ENCODE data around the gene DMXL2. TPM values are rescaled to one million over a fixed set of nuclear protein-coding genes. Genes with fewer than 3 reads are reported as not detected.

Gene DMXL2
- polyA plus RNA-seq, 1 of the 3 experiments (the other 2 are of a cell fraction), result 6.4 TPM

DNA sequence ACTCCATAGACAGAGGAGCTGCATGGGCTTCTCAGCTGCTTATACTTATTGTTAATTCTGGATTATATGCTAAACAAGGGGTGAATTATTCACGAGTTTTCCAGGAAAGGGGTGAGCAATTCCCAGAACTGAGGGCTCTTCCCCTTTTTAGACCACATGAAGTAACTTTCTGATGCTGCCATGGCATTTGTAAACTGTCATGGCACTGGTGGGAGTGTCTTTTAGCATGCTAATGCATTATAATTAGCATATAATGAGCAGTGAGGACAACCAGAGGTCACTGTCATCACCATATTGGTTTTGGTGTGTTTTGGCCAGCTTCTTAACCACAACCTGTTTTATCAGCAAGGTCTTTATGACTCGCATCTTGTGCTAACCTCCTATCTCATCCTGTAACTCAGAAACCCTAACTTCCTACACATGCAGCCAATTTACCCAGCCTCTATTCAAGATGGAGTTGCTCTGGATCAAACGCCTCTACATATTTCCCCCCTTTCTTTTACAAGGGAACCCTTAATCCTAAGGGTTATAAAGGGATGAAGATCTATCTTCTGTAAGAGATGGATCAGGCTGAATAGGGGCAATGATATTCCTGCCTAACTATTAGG, 12.1 kb upstream of the DMXL2 start:
- Histone ChIP-seq H3K9me2 (no peaks in the 10 kb centered on the region), H3K79me2 (ENCODE audit: insufficient read depth) (no peaks in the 10 kb centered on the region), H3K4me3 (ENCODE audit: low read depth in 2 of 2, low read length in 1 of 2) (no peak overlapping the region), H3K4me1 (ENCODE audit: control insufficient read depth in 1 of 2, insufficient read depth in 2 of 2, low read depth in 1 of 2, low read length in 1 of 2) (no peaks in the 10 kb centered on the region), H4K20me1 (ENCODE audit: insufficient read depth) (no peaks in the 10 kb centered on the region), H3K4me2 (no peak overlapping the region), H3K27ac (ENCODE audit: low read depth in 2 of 2, low read length in 1 of 2) (no peak overlapping the region), H3K27me3 (ENCODE audit: insufficient read depth) (no peaks in the 10 kb centered on the region), H3K36me3 (replicated peaks in 1 of 2; ENCODE audit: control insufficient read depth in 1 of 2, insufficient read depth in 2 of 2, low read length in 1 of 2) (no peaks in the 10 kb centered on the region), H2AFZ (ENCODE audit: low read depth) (no peak overlapping the region), H3F3A (replicated peaks; ENCODE audit: insufficient read depth) (no peaks in the 10 kb centered on the region), H3K9ac (no peak overlapping the region), H3K9me3 (no peaks in the 10 kb centered on the region)
- ChIA-PET POLR2A (no interaction called here), CTCF (interaction anchor here (1.1 to 3.5 kb wide), 3 partner anchors 15 to 141 kb away, joined by 3 to 16 read pairs (median 5); no protein-coding TSS in a partner anchor)
- no peak for DNase-seq
- 40% methylated on average over 3 of the region's 3 CpGs for WGBS (ENCODE audit: low lambda C conversion rate)
- TF ChIP-seq TAF1 (IDR thresholded peaks at IDR 0.05; ENCODE audit: borderline replicate concordance, low read depth, low read length), result no peak

GRCh38 chr15:51629612-51630011, 7.0 kb upstream of the DMXL2 start:
- TF ChIP-seq NRF1 (IDR thresholded peaks at IDR 0.05; ENCODE audit: low read depth, low read length), result no peak
- no peak for TF ChIP-seq YY1 (IDR thresholded peaks at IDR 0.05; ENCODE audit: low read depth)
- no peaks in the 10 kb centered on the region for H4K20me1 ChIP-seq (ENCODE audit: insufficient read depth)
- H3K4me2 ChIP-seq, result no peak overlapping the region
- no peaks in the 10 kb centered on the region for H3K9me2 ChIP-seq
- no peak overlapping the region for H3K4me3 ChIP-seq (ENCODE audit: low read depth in 2 of 2, low read length in 1 of 2)
- H3K9ac ChIP-seq, result no peak overlapping the region
- no peaks in the 10 kb centered on the region for H3K79me2 ChIP-seq (ENCODE audit: insufficient read depth)
- no peaks in the 10 kb centered on the region for H3F3A ChIP-seq (replicated peaks; ENCODE audit: insufficient read depth)
- H3K36me3 ChIP-seq (replicated peaks in 1 of 2; ENCODE audit: control insufficient read depth in 1 of 2, insufficient read depth in 2 of 2, low read length in 1 of 2), result no peaks in the 10 kb centered on the region
- ChIA-PET CTCF (no interaction called here), POLR2A (no interaction called here)
- no peak overlapping the region for H2AFZ ChIP-seq (ENCODE audit: low read depth)
- 40% methylated on average over 1 of the region's 1 CpG for WGBS (ENCODE audit: low lambda C conversion rate)
- no peak overlapping the region for H3K27ac ChIP-seq (ENCODE audit: low read depth in 2 of 2, low read length in 1 of 2)
- no peaks in the 10 kb centered on the region; a peak in 1 of 4 replicates for H3K4me1 ChIP-seq (ENCODE audit: control insufficient read depth in 1 of 2, insufficient read depth in 2 of 2, low read depth in 1 of 2, low read length in 1 of 2)
- DNase-seq, result no peak
- H3K9me3 ChIP-seq, result no peaks in the 10 kb centered on the region
- no peaks in the 10 kb centered on the region for H3K27me3 ChIP-seq (ENCODE audit: insufficient read depth)

- CTCF ChIA-PET, result interaction anchor here (1.0 to 2.8 kb wide), 2 partner anchors 90 to 151 kb away, joined by 3 to 11 read pairs; no protein-coding TSS in a partner anchor
Measured at GRCh38 chr15:51625236-51625635, 2.7 kb upstream of the DMXL2 start.

GRCh38 chr15:51624022-51624421, 1.5 kb upstream of the DMXL2 start:
- Histone ChIP-seq H3K9me2 (no peaks in the 10 kb centered on the region), H3K36me3 (replicated peaks in 1 of 2; ENCODE audit: control insufficient read depth in 1 of 2, insufficient read depth in 2 of 2, low read length in 1 of 2) (no peaks in the 10 kb centered on the region), H4K20me1 (ENCODE audit: insufficient read depth) (no peaks in the 10 kb centered on the region), H3K27me3 (ENCODE audit: insufficient read depth) (no peaks in the 10 kb centered on the region), H3K4me1 (ENCODE audit: control insufficient read depth in 1 of 2, insufficient read depth in 2 of 2, low read depth in 1 of 2, low read length in 1 of 2) (peaks cover 11 to 12% of the 10 kb centered on the region in 2 experiments; a peak in 3 of 4 replicates), H3K9me3 (no peaks in the 10 kb centered on the region), H3K9ac (no peak overlapping the region), H3K27ac (ENCODE audit: low read depth in 2 of 2, low read length in 1 of 2) (no peak overlapping the region), H3K79me2 (ENCODE audit: insufficient read depth) (peaks cover 24% of the 10 kb centered on the region; the same call in 1 of the 2 replicates), H3K4me2 (no peak overlapping the region), H2AFZ (ENCODE audit: low read depth) (no peak overlapping the region), H3K4me3 (ENCODE audit: low read depth in 2 of 2, low read length in 1 of 2) (no peak overlapping the region), H3F3A (replicated peaks; ENCODE audit: insufficient read depth) (no peaks in the 10 kb centered on the region)
- no peak for DNase-seq
- 91% methylated on average over 4 of the region's 4 CpGs for WGBS (ENCODE audit: low lambda C conversion rate)
- CTCF ChIA-PET, result interaction anchor here (0.8 to 4.6 kb wide), 5 partner anchors 19 to 152 kb away, joined by 3 to 23 read pairs (median 5); no protein-coding TSS in a partner anchor
- POLR2A ChIA-PET, result no interaction called here
- TF ChIP-seq YY1 (IDR thresholded peaks at IDR 0.05; ENCODE audit: low read depth) (no peak), TAF1 (IDR thresholded peaks at IDR 0.05; ENCODE audit: borderline replicate concordance, low read depth, low read length) (no peak), EP300 (IDR thresholded peaks at IDR 0.05; ENCODE audit: borderline replicate concordance in 1 of 2, low read depth in 1 of 2, low read length in 1 of 2) (no peak), FOXJ3 (CRISPR knock-in tag; IDR thresholded peaks at IDR 0.05) (no peak), TEAD4 (IDR thresholded peaks at IDR 0.05; ENCODE audit: borderline replicate concordance, insufficient read depth) (no peak), USF2 (IDR thresholded peaks at IDR 0.05; ENCODE audit: borderline replicate concordance, low read depth, low read length) (no peak), USF1 (IDR thresholded peaks at IDR 0.05; ENCODE audit: borderline replicate concordance, low read depth) (no peak)
- TF ChIP-seq, protein P1, sequence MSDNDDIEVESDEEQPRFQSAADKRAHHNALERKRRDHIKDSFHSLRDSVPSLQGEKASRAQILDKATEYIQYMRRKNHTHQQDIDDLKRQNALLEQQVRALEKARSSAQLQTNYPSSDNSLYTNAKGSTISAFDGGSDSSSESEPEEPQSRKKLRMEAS (IDR thresholded peaks at IDR 0.05; ENCODE audit: low read depth), result no peak

More at GRCh38 chr15:51625236-51625635, 2.7 kb upstream of the DMXL2 start:
- Histone ChIP-seq H2AFZ (ENCODE audit: low read depth) (no peak overlapping the region; the same call in 1 of the 2 replicates), H3K27ac (ENCODE audit: low read depth in 2 of 2, low read length in 1 of 2) (0 out of 4 replicates have a peak overlapping the region, but pooled peaks of 1 of the 2 experiments have one; percentile 43), H3K27me3 (ENCODE audit: insufficient read depth) (no peaks in the 10 kb centered on the region), H3K79me2 (ENCODE audit: insufficient read depth) (peaks cover 13% of the 10 kb centered on the region; the same call in 1 of the 2 replicates), H3K4me3 (ENCODE audit: low read depth in 2 of 2, low read length in 1 of 2) (no peak overlapping the region), H4K20me1 (ENCODE audit: insufficient read depth) (no peaks in the 10 kb centered on the region), H3K9ac (no peak overlapping the region), H3K9me2 (no peaks in the 10 kb centered on the region), H3K9me3 (no peaks in the 10 kb centered on the region), H3K4me2 (no peak overlapping the region), H3K36me3 (replicated peaks in 1 of 2; ENCODE audit: control insufficient read depth in 1 of 2, insufficient read depth in 2 of 2, low read length in 1 of 2) (no peaks in the 10 kb centered on the region), H3K4me1 (ENCODE audit: control insufficient read depth in 1 of 2, insufficient read depth in 2 of 2, low read depth in 1 of 2, low read length in 1 of 2) (peaks cover 7 to 10% of the 10 kb centered on the region in 2 experiments; a peak in 3 of 4 replicates), H3F3A (replicated peaks; ENCODE audit: insufficient read depth) (no peaks in the 10 kb centered on the region)
- no peak for DNase-seq
- WGBS (ENCODE audit: low lambda C conversion rate), result 10% methylated on average over 1 of the region's 1 CpG
- TF ChIP-seq GATA2 (CRISPR knock-in tag; IDR thresholded peaks at IDR 0.05) (peak; percentile 6; the same call in 1 of the 2 replicates), MEF2A (IDR thresholded peaks at IDR 0.05; ENCODE audit: borderline replicate concordance, low read depth) (no peak)
- POLR2A ChIA-PET, result no interaction called here

Data from SK-N-SH (cell line).